SK-N-SH treated with all-trans-retinoic acid at 6 μM for 48 hours (cell line): ENCODE results near the gene ADAMTS2.

ENCODE experiments used
- ATAC-seq: fragments of 200-7000 bp; cut with Tn5 transposase; 3 replicates; pipeline ENCODE4 v1.9.1; 2020; ENCODE audit warnings: mild to moderate bottlenecking, moderate library complexity
- ARNTL ChIP-seq: fragments of 450-650 bp; formaldehyde crosslinking; IDR thresholded peaks from 2 replicates; pipeline ENCODE4 v1.5.0; 2020; ENCODE audit warnings: low read depth, mild to moderate bottlenecking, moderate library complexity, borderline replicate concordance
- CSDC2 ChIP-seq: fragments of 250-450 bp; sonication (Bioruptor Pico); IDR thresholded peaks from 2 replicates; pipeline ENCODE4 v1.5.0; 2020; ENCODE audit warnings: mild to moderate bottlenecking, moderate library complexity
- GLIS3 ChIP-seq: fragments of 250-450 bp; sonication (Bioruptor Pico); IDR thresholded peaks from 2 replicates; pipeline ENCODE4 v1.5.0; 2020; ENCODE audit warnings: mild to moderate bottlenecking, moderate library complexity
- OSR1 ChIP-seq: fragments of 250-450 bp; sonication (Bioruptor Pico); IDR thresholded peaks from 2 replicates; pipeline ENCODE4 v1.8.0; 2022; ENCODE audit warnings: moderate library complexity, mild to moderate bottlenecking, inconsistent platforms
- PPARA ChIP-seq: fragments of 250-450 bp; sonication (Bioruptor Pico); IDR thresholded peaks from 2 replicates; pipeline ENCODE4 v1.5.0; 2020; ENCODE audit warnings: mild to moderate bottlenecking, borderline replicate concordance
- SNAI2 ChIP-seq: fragments of 250-450 bp; sonication (Bioruptor Pico); IDR thresholded peaks from 2 replicates; pipeline ENCODE4 v1.5.0; 2020; ENCODE audit warnings: mild to moderate bottlenecking, moderate library complexity
- ZFP3 ChIP-seq: fragments of 250-450 bp; sonication (Bioruptor Pico); IDR thresholded peaks from 2 replicates; pipeline ENCODE4 v1.5.0; 2020; ENCODE audit warnings: mild to moderate bottlenecking, moderate library complexity
- ZFP30 ChIP-seq: fragments of 450-650 bp; formaldehyde crosslinking; IDR thresholded peaks from 2 replicates; pipeline ENCODE4 v1.5.0; 2022; ENCODE audit warnings: mild to moderate bottlenecking, moderate library complexity
- ZNF8 ChIP-seq: fragments of 450-650 bp; formaldehyde crosslinking; IDR thresholded peaks from 2 replicates; pipeline ENCODE4 v1.5.0; 2020; ENCODE audit warnings: mild to moderate bottlenecking, moderate library complexity
- TF ChIP-seq, protein P1 (sequence below): fragments of 250-450 bp; sonication (Bioruptor Pico); IDR thresholded peaks from 2 replicates; pipeline ENCODE4 v1.5.1; 2020; ENCODE audit warnings: low read depth, mild to moderate bottlenecking, moderate library complexity
- TF ChIP-seq, protein P2 (sequence below): fragments of 250-450 bp; sonication (Bioruptor Pico); IDR thresholded peaks from 2 replicates; pipeline ENCODE4 v1.5.0; 2020; ENCODE audit warnings: mild to moderate bottlenecking, moderate library complexity
- TF ChIP-seq, protein P3 (sequence below): fragments of 250-450 bp; sonication (Bioruptor Pico); IDR thresholded peaks from 2 replicates; pipeline ENCODE4 v1.5.1; 2021; ENCODE audit warnings: mild to moderate bottlenecking, moderate library complexity

Gene ADAMTS2

DNA sequence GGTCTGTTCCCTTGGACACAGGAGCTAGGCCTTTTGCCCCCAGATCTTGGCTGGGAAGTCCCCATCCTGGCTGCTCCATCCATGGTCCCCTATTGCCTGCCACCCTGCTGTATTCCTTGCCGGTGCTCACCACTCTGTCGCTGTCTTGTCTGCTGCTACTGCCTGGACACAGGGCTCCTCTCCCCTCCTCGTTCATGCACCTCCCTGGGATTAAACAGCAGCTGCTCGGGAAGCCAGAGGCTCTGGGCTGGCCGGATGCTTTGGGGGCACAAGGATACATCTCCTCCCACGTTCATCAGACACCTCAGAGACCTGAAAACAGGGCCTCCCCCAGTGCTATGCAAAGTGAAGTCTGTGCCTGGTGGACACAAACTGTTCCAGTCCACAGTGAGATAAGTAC lies 174.7 kb downstream of the ADAMTS2 start:
- TF ChIP-seq, protein P1, sequence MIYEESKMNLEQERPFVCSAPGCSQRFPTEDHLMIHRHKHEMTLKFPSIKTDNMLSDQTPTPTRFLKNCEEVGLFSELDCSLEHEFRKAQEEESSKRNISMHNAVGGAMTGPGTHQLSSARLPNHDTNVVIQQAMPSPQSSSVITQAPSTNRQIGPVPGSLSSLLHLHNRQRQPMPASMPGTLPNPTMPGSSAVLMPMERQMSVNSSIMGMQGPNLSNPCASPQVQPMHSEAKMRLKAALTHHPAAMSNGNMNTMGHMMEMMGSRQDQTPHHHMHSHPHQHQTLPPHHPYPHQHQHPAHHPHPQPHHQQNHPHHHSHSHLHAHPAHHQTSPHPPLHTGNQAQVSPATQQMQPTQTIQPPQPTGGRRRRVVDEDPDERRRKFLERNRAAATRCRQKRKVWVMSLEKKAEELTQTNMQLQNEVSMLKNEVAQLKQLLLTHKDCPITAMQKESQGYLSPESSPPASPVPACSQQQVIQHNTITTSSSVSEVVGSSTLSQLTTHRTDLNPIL (CRISPR knock-in tag) = no peak
- TF ChIP-seq ZFP3 (no peak), ZNF8 (CRISPR knock-in tag) (no peak)
- no peak for ATAC-seq

DNA sequence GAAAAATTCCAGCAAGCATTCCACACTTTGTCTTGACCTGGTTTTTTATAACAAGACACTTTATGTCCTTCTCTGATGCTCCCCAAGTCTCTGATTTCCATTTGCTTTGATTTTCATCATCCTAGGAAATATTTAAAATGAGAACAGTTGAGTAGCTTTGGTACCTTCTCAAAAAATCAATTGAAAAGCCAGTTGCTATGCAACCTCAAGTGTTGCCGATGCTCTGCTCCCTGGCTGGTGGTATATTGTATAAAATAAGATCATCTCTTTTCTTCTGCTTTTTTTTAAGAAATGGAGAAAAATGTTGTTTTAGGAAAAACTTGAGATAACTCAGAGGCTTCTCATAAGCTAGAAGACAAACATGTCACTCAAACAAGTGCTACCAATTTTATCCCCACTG lies 175.4 kb downstream of the ADAMTS2 start:
- ATAC-seq = no peak
- TF ChIP-seq ARNTL (CRISPR knock-in tag) = no peak
- TF ChIP-seq, protein P2, sequence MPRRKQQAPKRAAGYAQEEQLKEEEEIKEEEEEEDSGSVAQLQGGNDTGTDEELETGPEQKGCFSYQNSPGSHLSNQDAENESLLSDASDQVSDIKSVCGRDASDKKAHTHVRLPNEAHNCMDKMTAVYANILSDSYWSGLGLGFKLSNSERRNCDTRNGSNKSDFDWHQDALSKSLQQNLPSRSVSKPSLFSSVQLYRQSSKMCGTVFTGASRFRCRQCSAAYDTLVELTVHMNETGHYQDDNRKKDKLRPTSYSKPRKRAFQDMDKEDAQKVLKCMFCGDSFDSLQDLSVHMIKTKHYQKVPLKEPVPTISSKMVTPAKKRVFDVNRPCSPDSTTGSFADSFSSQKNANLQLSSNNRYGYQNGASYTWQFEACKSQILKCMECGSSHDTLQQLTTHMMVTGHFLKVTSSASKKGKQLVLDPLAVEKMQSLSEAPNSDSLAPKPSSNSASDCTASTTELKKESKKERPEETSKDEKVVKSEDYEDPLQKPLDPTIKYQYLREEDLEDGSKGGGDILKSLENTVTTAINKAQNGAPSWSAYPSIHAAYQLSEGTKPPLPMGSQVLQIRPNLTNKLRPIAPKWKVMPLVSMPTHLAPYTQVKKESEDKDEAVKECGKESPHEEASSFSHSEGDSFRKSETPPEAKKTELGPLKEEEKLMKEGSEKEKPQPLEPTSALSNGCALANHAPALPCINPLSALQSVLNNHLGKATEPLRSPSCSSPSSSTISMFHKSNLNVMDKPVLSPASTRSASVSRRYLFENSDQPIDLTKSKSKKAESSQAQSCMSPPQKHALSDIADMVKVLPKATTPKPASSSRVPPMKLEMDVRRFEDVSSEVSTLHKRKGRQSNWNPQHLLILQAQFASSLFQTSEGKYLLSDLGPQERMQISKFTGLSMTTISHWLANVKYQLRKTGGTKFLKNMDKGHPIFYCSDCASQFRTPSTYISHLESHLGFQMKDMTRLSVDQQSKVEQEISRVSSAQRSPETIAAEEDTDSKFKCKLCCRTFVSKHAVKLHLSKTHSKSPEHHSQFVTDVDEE (CRISPR knock-in tag) = no peak
- no peak for TF ChIP-seq ZFP3

DNA sequence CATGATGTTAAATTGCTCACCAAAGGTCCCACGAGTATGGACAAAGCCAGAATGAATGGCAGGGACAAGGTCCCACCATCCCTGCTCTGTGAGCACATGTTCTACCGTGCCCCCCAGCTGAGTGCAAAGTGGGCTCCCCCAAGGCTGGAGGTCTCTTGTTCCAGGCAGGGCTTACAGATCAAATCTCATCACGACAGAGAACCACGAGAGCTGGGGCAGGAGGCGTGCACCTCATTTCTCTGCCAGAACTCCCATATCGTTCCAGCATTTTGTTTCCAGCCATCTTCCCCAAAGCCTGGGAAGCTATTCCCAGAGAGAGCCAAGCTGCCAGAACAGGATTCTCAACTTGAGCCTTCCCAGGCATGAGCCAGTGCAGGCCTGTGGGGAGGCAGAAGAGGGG lies 176.6 kb downstream of the ADAMTS2 start:
- no peak for TF ChIP-seq CSDC2 (CRISPR knock-in tag)
- TF ChIP-seq, protein P1 (CRISPR knock-in tag) = no peak
- no peak for TF ChIP-seq GLIS3
- TF ChIP-seq ZNF8 (CRISPR knock-in tag) = no peak
- no peak for TF ChIP-seq PPARA
- TF ChIP-seq, protein P2 (CRISPR knock-in tag) = no peak
- no peak for TF ChIP-seq ZFP30
- no peak for ATAC-seq

DNA sequence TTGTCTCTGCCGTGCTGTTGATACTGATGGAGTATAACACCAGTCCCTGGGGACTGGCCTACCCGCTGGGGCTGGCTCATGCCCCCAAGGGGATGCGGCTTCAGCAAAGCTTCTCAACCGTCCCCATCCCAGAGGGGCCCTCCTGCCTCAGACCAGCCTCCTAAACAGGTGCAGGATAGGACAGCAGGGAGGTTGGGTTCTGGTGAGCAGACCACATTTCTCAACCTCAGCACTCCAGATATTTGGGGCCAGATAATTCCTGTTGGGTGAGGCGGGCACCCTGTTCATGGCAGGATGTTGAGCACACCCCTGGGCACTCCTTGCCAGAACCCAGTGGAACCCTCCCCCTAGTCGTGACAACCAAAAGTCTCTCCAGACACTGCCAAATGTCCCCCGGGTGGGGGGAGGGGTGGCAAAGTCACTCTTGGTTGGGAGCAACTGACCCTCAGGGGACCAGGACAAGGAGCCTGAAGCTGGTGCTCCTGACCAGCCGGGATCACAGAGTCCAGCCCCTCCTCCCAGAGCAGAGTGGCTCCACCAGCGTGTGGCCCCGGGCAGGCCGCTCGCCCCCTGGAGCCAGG lies 177.3 kb downstream of the ADAMTS2 start:
- ATAC-seq = no peak
- TF ChIP-seq, protein P3, sequence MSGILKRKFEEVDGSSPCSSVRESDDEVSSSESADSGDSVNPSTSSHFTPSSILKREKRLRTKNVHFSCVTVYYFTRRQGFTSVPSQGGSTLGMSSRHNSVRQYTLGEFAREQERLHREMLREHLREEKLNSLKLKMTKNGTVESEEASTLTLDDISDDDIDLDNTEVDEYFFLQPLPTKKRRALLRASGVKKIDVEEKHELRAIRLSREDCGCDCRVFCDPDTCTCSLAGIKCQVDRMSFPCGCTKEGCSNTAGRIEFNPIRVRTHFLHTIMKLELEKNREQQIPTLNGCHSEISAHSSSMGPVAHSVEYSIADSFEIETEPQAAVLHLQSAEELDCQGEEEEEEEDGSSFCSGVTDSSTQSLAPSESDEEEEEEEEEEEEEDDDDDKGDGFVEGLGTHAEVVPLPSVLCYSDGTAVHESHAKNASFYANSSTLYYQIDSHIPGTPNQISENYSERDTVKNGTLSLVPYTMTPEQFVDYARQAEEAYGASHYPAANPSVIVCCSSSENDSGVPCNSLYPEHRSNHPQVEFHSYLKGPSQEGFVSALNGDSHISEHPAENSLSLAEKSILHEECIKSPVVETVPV = no peak
- TF ChIP-seq, all 23 proteins: peak for 0

DNA sequence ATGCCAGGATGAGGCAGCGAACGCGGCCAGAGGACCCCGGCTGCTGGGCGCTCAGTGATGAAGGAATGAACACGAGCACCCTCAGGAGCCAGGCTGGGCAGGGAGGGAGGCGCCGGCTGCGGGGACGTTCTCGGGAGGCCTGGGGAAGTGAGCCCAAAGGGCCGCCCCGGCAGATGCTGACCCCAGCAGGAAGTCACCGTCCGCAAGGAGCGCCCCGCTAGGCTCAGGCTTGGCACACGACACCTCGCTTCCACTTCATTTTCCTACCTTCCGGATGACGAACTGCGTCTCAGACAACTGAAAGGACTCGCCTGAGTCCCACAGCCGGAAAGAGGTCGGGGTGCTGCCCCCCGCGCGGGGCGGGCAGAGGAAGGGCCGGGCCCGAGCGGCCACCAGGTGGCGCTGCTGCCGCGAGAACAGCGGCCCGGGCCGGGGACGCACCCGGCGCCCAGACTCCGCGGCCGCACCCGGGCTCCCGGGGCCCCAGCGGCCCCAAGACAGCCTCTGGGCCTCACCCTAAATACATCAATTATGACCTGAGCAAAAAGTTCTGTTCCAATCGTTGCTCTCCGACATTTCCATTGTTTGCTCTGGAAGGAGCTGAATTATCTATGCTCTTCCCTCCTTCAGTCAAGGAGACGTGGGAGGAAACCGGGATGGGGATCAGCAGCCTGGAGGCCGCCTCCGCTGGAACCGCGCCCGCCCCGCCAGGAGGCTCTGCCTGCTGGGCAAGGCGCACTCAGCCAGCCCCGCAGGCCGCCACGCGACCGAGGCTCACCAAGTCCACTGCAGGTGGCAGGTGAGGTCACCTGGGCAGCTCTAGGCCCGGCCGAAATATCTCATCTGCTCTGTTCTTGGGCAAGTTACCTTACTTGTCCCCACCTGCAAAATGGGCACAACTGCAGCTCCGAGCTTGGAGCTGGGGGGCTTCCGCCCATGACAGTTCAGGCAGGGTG lies 178.1 kb downstream of the ADAMTS2 start:
- no peak for TF ChIP-seq SNAI2 (CRISPR knock-in tag)
- TF ChIP-seq OSR1 (CRISPR knock-in tag) = no peak
- ATAC-seq = no peak
